ENCODE measurements around the gene HIGD1B.
A peak's percentile ranks its signal among the peaks of the same experiment; 100 is the strongest.

Gene HIGD1B

GRCh38 chr17:44826123-44826790, 21.4 kb upstream of the HIGD1B start:
- in situ Hi-C loops (cut with HindIII; ENCODE audit: low pct_unique_long_range_greater_than_20kb, low sequenced_read_pairs): no loop called here
- TF ChIP-seq JUND (IDR thresholded peaks at IDR 0.05; ENCODE audit: low read depth): no peak
- no peak for DNase-seq (ENCODE audit: low read depth in 1 of 2, low spot score in 1 of 2)

GRCh38 chr17:44827863-44828262, 19.8 kb upstream of the HIGD1B start:
- DNase-seq (ENCODE audit: low read depth in 1 of 2, low spot score in 1 of 2): no peak
- in situ Hi-C loops (cut with HindIII; ENCODE audit: low pct_unique_long_range_greater_than_20kb, low sequenced_read_pairs): no loop called here
- TF ChIP-seq JUND (IDR thresholded peaks at IDR 0.05; ENCODE audit: low read depth): no peak

- DNase-seq (ENCODE audit: low read depth in 1 of 2, low spot score in 1 of 2): no peak
- no peak for TF ChIP-seq JUND (IDR thresholded peaks at IDR 0.05; ENCODE audit: low read depth)
- in situ Hi-C loops (cut with HindIII; ENCODE audit: low pct_unique_long_range_greater_than_20kb, low sequenced_read_pairs): no loop called here
These were observed 18.7 kb upstream of the HIGD1B start for GRCh38 chr17:44828919-44829522.

GRCh38 chr17:44829523-44830358, 17.9 kb upstream of the HIGD1B start, which contains the start of gene GJC1:
TSS of gene GJC1 (minus strand) at chr17:44830287. CDS start at chr17:44805817, 24,470 bp downstream.
- no peak for TF ChIP-seq JUND (IDR thresholded peaks at IDR 0.05; ENCODE audit: low read depth)
- peak; percentile 35 to 46 for DNase-seq (ENCODE audit: low read depth in 1 of 2, low spot score in 1 of 2)
- in situ Hi-C loops (cut with HindIII; ENCODE audit: low pct_unique_long_range_greater_than_20kb, low sequenced_read_pairs): no loop called here

GRCh38 chr17:44830359-44831288, 17.1 kb upstream of the HIGD1B start:
- in situ Hi-C loops (cut with HindIII; ENCODE audit: low pct_unique_long_range_greater_than_20kb, low sequenced_read_pairs): no loop called here
- DNase-seq (ENCODE audit: low read depth in 1 of 2, low spot score in 1 of 2): peak; percentile 46 to 62
- no peak for TF ChIP-seq JUND (IDR thresholded peaks at IDR 0.05; ENCODE audit: low read depth)

- no peak for DNase-seq (ENCODE audit: low read depth in 1 of 2, low spot score in 1 of 2)
- TF ChIP-seq JUND (IDR thresholded peaks at IDR 0.05; ENCODE audit: low read depth): no peak
- in situ Hi-C loops (cut with HindIII; ENCODE audit: low pct_unique_long_range_greater_than_20kb, low sequenced_read_pairs): no loop called here
These were observed 16.3 kb upstream of the HIGD1B start for GRCh38 chr17:44831371-44831770.

- in situ Hi-C loops (cut with HindIII; ENCODE audit: low pct_unique_long_range_greater_than_20kb, low sequenced_read_pairs): no loop called here
- no peak for DNase-seq (ENCODE audit: low read depth in 1 of 2, low spot score in 1 of 2)
- no peak for TF ChIP-seq JUND (IDR thresholded peaks at IDR 0.05; ENCODE audit: low read depth)
These were observed 14.9 kb upstream of the HIGD1B start for GRCh38 chr17:44832805-44833204.

- no peak for TF ChIP-seq JUND (IDR thresholded peaks at IDR 0.05; ENCODE audit: low read depth)
- in situ Hi-C loops (cut with HindIII; ENCODE audit: low pct_unique_long_range_greater_than_20kb, low sequenced_read_pairs): no loop called here
- DNase-seq (ENCODE audit: low read depth in 1 of 2, low spot score in 1 of 2): peak in 1 of 2 experiments; percentile 45
These were observed 10.5 kb upstream of the HIGD1B start for GRCh38 chr17:44837196-44837595.

GRCh38 chr17:44840274-44840673, 7.4 kb upstream of the HIGD1B start:
- DNase-seq (ENCODE audit: low read depth in 1 of 2, low spot score in 1 of 2): no peak
- no peak for TF ChIP-seq JUND (IDR thresholded peaks at IDR 0.05; ENCODE audit: low read depth)
- in situ Hi-C loops (cut with HindIII; ENCODE audit: low pct_unique_long_range_greater_than_20kb, low sequenced_read_pairs): no loop called here

GRCh38 chr17:44840936-44841335, 6.7 kb upstream of the HIGD1B start:
- in situ Hi-C loops (cut with HindIII; ENCODE audit: low pct_unique_long_range_greater_than_20kb, low sequenced_read_pairs): no loop called here
- no peak for TF ChIP-seq JUND (IDR thresholded peaks at IDR 0.05; ENCODE audit: low read depth)
- DNase-seq (ENCODE audit: low read depth in 1 of 2, low spot score in 1 of 2): no peak

- TF ChIP-seq JUND (IDR thresholded peaks at IDR 0.05; ENCODE audit: low read depth): no peak
- no peak for DNase-seq (ENCODE audit: low read depth in 1 of 2, low spot score in 1 of 2)
- in situ Hi-C loops (cut with HindIII; ENCODE audit: low pct_unique_long_range_greater_than_20kb, low sequenced_read_pairs): no loop called here
These were observed 4.9 kb upstream of the HIGD1B start for GRCh38 chr17:44842748-44843147.

GRCh38 chr17:44844390-44844830, 3.3 kb upstream of the HIGD1B start:
- no peak for TF ChIP-seq JUND (IDR thresholded peaks at IDR 0.05; ENCODE audit: low read depth)
- DNase-seq (ENCODE audit: low read depth in 1 of 2, low spot score in 1 of 2): no peak
- in situ Hi-C loops (cut with HindIII; ENCODE audit: low pct_unique_long_range_greater_than_20kb, low sequenced_read_pairs): no loop called here
